Breast epithelium (tissue), 4 donors: ENCODE measurements around the gene FN3KRP. TPM values are rescaled to one million over a fixed set of nuclear protein-coding genes. Genes with fewer than 3 reads are reported as not detected.

Experiments used
- DNase-seq, 2 donors: peaks; one replicate each; pipeline ENCODE4 v3.0.0-alpha.2; 2019; ENCODE audit warnings: low spot score in 2 of 2
- H3K27ac ChIP-seq, 2 donors: fragments of 200-600 bp; sonication (generic) in 1 of 2; one replicate each; pipeline ENCODE4 v1.5.1; 2016 to 2019; ENCODE audit warnings: mild to moderate bottlenecking in 1 of 2
- H3K27me3 ChIP-seq, 2 donors: fragments of 200-600 bp; sonication (generic) in 1 of 2; one replicate each; pipeline versions ENCODE4 v1.5.1 to v1.6.0; 2017 to 2019; ENCODE audit warnings: control low read depth in 1 of 2, mild to moderate bottlenecking in 1 of 2
- H3K36me3 ChIP-seq: fragments of 200-600 bp; one replicate; pipeline ENCODE4 v1.5.1; 2019
- H3K4me1 ChIP-seq, 2 donors: fragments of 200-600 bp; sonication (generic); one replicate each; pipeline ENCODE4 v1.5.1; 2016 to 2019; ENCODE audit warnings: control low read depth in 1 of 2
- H3K4me3 ChIP-seq, 3 donors: fragments of 200-600 bp; sonication (generic); 1 replicate in 2 of 3; 2 replicates in 1 of 3; pipeline ENCODE4 v1.5.1; 2016 to 2019; ENCODE audit warnings: mild to moderate bottlenecking in 3 of 3, moderate library complexity in 2 of 3
- H3K9me3 ChIP-seq, 2 donors: fragments of 200-600 bp; sonication (generic) in 1 of 2; one replicate each; pipeline ENCODE4 v1.5.1; 2016 to 2019; ENCODE audit warnings: control low read depth in 1 of 2
- CTCF ChIP-seq, 3 donors: fragments of 450-650 bp; IDR thresholded peaks; one replicate each; pipeline ENCODE4 v1.5.1; 2016 to 2017; ENCODE audit warnings: antibody characterized with exemption in 3 of 3, mild to moderate bottlenecking in 3 of 3, moderate library complexity in 3 of 3
- POLR2A ChIP-seq: fragments of 450-650 bp; IDR thresholded peaks from one replicate; pipeline ENCODE4 v1.6.1; 2016; ENCODE audit warnings: antibody characterized with exemption, mild to moderate bottlenecking, moderate library complexity
- POLR2AphosphoS5 ChIP-seq, 3 donors: sonication (generic); formaldehyde crosslinking; IDR thresholded peaks; one replicate each; pipeline ENCODE4 v1.6.1; 2017; ENCODE audit warnings: antibody characterized with exemption in 3 of 3
- intact Hi-C: fragments of 100-400 bp; cut with DNase I; formaldehyde crosslinking; loops from one replicate; pipeline ENCODE4 v1.15.1; 2023; ENCODE audit warnings: low total_unique reads
- total RNA-seq, 3 donors: library from RNA; depleted of rRNA; stranded (reverse); fragments of >200 nt; gene quantifications; one replicate each; pipeline ENCODE4 v1.1.0, GENCODE V29; 2016

Gene FN3KRP
- total RNA-seq, 3 donors from 2014 or later = 10.4 to 22.1 (median 18.0) TPM

- peaks cover 0 to 10% of the 10 kb centered on the region in 2 donors for H3K9me3 ChIP-seq
- intact Hi-C loops = no loop called here
Observed at GRCh38 chr17:82678265-82678891, 38.1 kb upstream of the FN3KRP start.

DNA sequence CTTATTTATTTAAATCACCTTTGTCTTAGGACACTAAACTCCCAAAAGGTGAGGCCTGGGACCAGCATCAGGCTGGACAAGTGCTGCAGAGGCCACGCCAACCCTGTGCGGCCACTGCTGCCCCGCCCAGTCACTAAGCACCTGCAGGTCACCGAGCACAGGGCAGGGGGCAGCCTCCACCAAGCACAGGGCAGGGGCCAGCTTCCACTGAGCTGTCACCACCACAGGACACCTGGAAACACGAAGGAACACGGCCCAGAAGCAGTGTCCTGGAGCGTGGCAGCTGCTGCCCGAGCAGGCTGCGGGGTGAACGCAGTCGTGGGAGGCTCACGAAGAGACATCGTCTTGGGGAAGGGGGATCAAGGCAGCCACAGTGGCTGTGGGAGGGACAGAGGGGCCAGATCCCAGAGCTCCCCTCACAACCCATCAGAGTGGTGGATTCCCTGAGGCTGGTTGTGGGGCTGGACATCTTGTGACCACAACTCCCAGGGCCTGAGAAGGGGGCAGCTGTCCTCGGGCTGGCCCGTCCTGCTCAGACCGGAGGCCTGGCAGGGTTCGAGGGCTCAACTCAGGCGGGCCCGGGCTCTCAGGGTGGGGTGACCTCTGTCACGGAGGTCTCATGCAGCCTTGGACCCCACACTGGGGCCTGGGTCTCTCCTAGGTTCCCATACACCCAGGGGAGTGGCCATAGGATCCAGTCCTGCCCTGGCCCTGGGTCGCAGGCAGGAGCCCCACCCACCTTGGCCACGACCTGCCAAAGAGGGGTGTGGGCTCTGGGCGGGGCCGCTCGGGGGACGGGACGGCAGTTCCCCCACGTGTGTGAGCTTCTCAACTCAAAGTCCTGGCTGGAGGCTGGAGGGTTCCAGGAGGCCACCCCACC, 36.7 kb upstream of the FN3KRP start:
- intact Hi-C loops = no loop called here
- Histone ChIP-seq H3K27me3 (no peaks in the 10 kb centered on the region), H3K36me3 (no peaks in the 10 kb centered on the region), H3K4me3 (no peak overlapping the region), H3K9me3 (peaks cover 0 to 10% of the 10 kb centered on the region in 2 donors), H3K4me1 (no peaks in the 10 kb centered on the region), H3K27ac (peak overlapping the region in 1 of 2 donors; percentile 12)
- DNase-seq = no peak
- TF ChIP-seq POLR2AphosphoS5 (IDR thresholded peaks at IDR 0.05) (no peak), CTCF (IDR thresholded peaks at IDR 0.05) (no peak), POLR2A (no peak)

More at GRCh38 chr17:82678265-82678891, 38.1 kb upstream of the FN3KRP start:
- H3K36me3 ChIP-seq = no peaks in the 10 kb centered on the region
- TF ChIP-seq POLR2AphosphoS5 (IDR thresholded peaks at IDR 0.05) (no peak), POLR2A (no peak), CTCF (IDR thresholded peaks at IDR 0.05) (no peak)
- H3K4me3 ChIP-seq = peak overlapping the region in 1 of 3 donors; percentile 9
- H3K27ac ChIP-seq = no peak overlapping the region
- DNase-seq = no peak
- no peaks in the 10 kb centered on the region for H3K27me3 ChIP-seq
- no peaks in the 10 kb centered on the region for H3K4me1 ChIP-seq

DNA sequence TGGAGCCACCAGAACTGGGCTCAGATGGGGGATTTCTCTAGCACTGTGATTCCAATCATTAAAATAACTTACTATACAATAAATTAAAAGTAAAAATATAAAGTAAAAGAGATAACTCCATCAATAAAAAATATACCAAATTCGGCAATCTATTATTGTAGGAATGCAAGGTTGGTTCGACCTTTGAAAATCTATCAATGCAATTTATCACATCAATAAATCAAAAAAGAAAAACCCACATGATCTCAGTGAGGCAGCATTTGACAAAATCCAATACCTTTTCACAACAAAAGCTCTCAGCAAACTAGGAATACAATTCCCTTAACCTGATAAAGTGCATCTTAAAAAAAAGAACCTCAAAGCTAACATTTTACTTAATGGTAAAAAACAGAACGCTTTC, 35.0 kb upstream of the FN3KRP start:
- Histone ChIP-seq H3K9me3 (peaks cover 0 to 10% of the 10 kb centered on the region in 2 donors), H3K27ac (no peak overlapping the region), H3K4me3 (no peak overlapping the region), H3K4me1 (no peaks in the 10 kb centered on the region), H3K27me3 (no peaks in the 10 kb centered on the region), H3K36me3 (no peaks in the 10 kb centered on the region)
- TF ChIP-seq CTCF (IDR thresholded peaks at IDR 0.05) (no peak), POLR2AphosphoS5 (IDR thresholded peaks at IDR 0.05) (no peak), POLR2A (no peak)
- DNase-seq = no peak
- intact Hi-C loops = no loop called here

- Histone ChIP-seq H3K4me3 (no peak overlapping the region), H3K36me3 (no peaks in the 10 kb centered on the region), H3K4me1 (no peaks in the 10 kb centered on the region), H3K27me3 (no peaks in the 10 kb centered on the region), H3K9me3 (peaks cover 0 to 10% of the 10 kb centered on the region in 2 donors), H3K27ac (no peak overlapping the region)
- TF ChIP-seq CTCF (IDR thresholded peaks at IDR 0.05) = no peak
- TF ChIP-seq POLR2AphosphoS5 (IDR thresholded peaks at IDR 0.05) = no peak
- TF ChIP-seq POLR2A = no peak
- no peak for DNase-seq
- intact Hi-C loops = no loop called here
Observed at GRCh38 chr17:82683534-82683933, 33.0 kb upstream of the FN3KRP start.
